ENCODE data around the gene SYS1. TPM values are rescaled to one million over a fixed set of nuclear protein-coding genes. Genes with fewer than 3 reads are reported as not detected.

SYS1 gene
- total RNA-seq, 1 donor from 2014 or later: 10.5 TPM

DNA sequence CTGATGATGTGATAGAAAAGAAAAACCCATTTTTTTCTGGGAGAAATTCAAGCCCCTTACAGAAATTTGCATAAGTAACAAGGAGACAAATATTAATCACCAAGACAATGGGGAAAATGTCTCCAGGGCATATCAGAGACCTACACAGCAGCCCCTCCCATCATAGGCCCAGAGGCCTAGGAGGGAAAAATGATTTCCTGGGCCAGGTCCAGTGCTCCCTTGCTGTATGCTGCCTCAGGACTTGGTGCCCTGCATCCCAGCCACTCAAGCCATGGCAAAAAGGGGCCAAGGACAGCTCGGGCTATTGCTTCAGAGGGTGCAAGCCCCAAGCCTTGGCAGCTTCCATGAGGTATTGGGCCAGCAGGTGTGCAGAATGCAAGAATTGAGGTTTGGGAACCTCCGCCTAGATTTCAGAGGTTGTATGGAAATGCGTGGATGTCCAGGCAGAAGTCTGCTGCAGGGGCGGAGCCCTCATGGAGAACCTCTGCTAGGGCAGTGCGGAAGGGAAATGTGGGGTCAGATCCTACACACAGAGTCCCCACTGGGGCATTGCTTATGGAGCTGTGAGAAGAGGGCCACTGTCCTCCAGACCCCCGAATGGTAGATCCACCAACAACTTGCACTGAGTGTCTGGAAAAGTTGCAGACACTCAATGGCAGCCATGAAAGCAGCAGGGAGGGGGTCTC, 37.5 kb downstream of the SYS1 start:
- Histone ChIP-seq H3K4me1 (no peaks in the 10 kb centered on the region), H3F3A (ENCODE audit: low read depth) (peaks cover 2% of the 10 kb centered on the region), H3K4me3 (no peak overlapping the region), H3K9me3 (ENCODE audit: low read depth) (no peaks in the 10 kb centered on the region), H3K4me2 (no peak overlapping the region), H3K79me2 (ENCODE audit: low read depth) (no peaks in the 10 kb centered on the region), H3K36me3 (no peaks in the 10 kb centered on the region), H2AFZ (replicated peaks) (no peak overlapping the region), H3K9ac (no peak overlapping the region), H4K20me1 (ENCODE audit: low read depth) (no peaks in the 10 kb centered on the region), H3K27ac (no peak overlapping the region), H3K27me3 (peaks cover 27% of the 10 kb centered on the region)
- DNase-seq (ENCODE audit: low spot score): no peak
- H3K27me3 Mint-ChIP-seq (ENCODE audit: insufficient read depth, low read depth): peaks cover 8% of the 10 kb centered on the region
- TF ChIP-seq, protein P1, sequence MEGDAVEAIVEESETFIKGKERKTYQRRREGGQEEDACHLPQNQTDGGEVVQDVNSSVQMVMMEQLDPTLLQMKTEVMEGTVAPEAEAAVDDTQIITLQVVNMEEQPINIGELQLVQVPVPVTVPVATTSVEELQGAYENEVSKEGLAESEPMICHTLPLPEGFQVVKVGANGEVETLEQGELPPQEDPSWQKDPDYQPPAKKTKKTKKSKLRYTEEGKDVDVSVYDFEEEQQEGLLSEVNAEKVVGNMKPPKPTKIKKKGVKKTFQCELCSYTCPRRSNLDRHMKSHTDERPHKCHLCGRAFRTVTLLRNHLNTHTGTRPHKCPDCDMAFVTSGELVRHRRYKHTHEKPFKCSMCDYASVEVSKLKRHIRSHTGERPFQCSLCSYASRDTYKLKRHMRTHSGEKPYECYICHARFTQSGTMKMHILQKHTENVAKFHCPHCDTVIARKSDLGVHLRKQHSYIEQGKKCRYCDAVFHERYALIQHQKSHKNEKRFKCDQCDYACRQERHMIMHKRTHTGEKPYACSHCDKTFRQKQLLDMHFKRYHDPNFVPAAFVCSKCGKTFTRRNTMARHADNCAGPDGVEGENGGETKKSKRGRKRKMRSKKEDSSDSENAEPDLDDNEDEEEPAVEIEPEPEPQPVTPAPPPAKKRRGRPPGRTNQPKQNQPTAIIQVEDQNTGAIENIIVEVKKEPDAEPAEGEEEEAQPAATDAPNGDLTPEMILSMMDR (IDR thresholded peaks at IDR 0.05): no peak
- no peak for TF ChIP-seq EZH2 (IDR thresholded peaks at IDR 0.05)
- no peak for TF ChIP-seq EZH2phosphoT487 (IDR thresholded peaks at IDR 0.05)
- no peak overlapping the region for H3K4me3 Mint-ChIP-seq
- H3K9me3 Mint-ChIP-seq: peaks cover 28% of the 10 kb centered on the region
- H3K36me3 Mint-ChIP-seq: peaks cover 17% of the 10 kb centered on the region
- peaks cover 2% of the 10 kb centered on the region for H3K4me1 Mint-ChIP-seq
- H3K27ac Mint-ChIP-seq: no peak overlapping the region

DNA sequence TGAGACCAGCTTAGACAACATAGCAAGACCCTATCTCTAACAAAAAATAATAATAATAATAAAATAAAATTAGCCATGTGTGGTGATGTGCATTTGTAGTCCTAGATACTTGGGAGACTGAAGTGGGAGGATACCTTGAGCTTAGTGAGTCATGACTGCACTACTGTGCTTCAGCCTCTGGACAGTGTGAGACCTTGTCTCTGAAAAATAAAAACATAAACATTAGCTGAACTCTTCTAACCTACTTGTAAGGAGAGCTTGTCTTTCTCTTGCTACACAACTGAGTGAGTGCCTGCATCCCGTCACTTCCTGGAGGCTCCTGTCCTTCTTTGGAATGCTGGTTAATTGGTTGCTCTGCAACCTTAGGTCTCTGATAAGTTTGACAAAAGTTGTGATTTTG, 40.0 kb downstream of the SYS1 start:
- Histone ChIP-seq H3K27ac (no peak overlapping the region), H3F3A (ENCODE audit: low read depth) (peaks cover 8% of the 10 kb centered on the region), H3K9ac (no peak overlapping the region), H3K36me3 (no peaks in the 10 kb centered on the region), H3K4me1 (no peaks in the 10 kb centered on the region), H3K4me2 (no peak overlapping the region), H3K9me3 (ENCODE audit: low read depth) (no peaks in the 10 kb centered on the region), H3K27me3 (peaks cover 51% of the 10 kb centered on the region), H3K4me3 (no peak overlapping the region), H3K79me2 (ENCODE audit: low read depth) (no peaks in the 10 kb centered on the region), H4K20me1 (ENCODE audit: low read depth) (no peaks in the 10 kb centered on the region), H2AFZ (replicated peaks) (no peak overlapping the region)
- Mint-ChIP-seq H3K27me3 (ENCODE audit: insufficient read depth, low read depth) (peaks cover 10% of the 10 kb centered on the region), H3K27ac (no peak overlapping the region), H3K36me3 (peaks cover 17% of the 10 kb centered on the region), H3K9me3 (peaks cover 28% of the 10 kb centered on the region), H3K4me1 (peaks cover 10% of the 10 kb centered on the region), H3K4me3 (no peak overlapping the region)
- DNase-seq (ENCODE audit: low spot score): no peak
- TF ChIP-seq EZH2 (IDR thresholded peaks at IDR 0.05) (no peak), EZH2phosphoT487 (IDR thresholded peaks at IDR 0.05) (no peak)
- TF ChIP-seq, protein P1 (IDR thresholded peaks at IDR 0.05): no peak

DNA sequence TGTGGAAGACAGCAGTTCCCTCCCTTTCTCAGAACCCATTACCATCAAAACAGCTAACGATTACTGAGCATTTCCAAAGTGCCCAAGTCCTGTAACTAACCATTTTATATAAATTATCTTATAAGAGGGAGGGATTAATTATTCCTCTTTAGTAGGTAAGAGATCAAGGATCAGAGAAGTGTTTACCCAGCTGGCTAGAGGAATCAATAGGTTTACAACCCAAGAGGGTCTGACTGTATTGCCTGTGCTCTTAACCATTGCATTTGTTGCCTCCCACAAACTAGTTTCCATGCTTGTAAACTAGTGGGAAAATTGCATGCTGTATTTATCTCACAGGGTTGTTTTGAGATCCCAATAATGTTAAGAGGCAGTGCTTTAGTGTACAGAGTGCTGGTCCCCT, 41.5 kb downstream of the SYS1 start:
- Mint-ChIP-seq H3K36me3 (peaks cover 17% of the 10 kb centered on the region), H3K4me3 (peak overlapping the region; percentile 75), H3K27me3 (ENCODE audit: insufficient read depth, low read depth) (peaks cover 10% of the 10 kb centered on the region), H3K9me3 (peaks cover 25% of the 10 kb centered on the region), H3K4me1 (peaks cover 11% of the 10 kb centered on the region), H3K27ac (no peak overlapping the region)
- Histone ChIP-seq H3K27ac (no peak overlapping the region), H3K9ac (no peak overlapping the region), H3K4me2 (no peak overlapping the region), H3F3A (ENCODE audit: low read depth) (peaks cover 8% of the 10 kb centered on the region), H3K4me3 (no peak overlapping the region), H3K9me3 (ENCODE audit: low read depth) (no peaks in the 10 kb centered on the region), H2AFZ (replicated peaks) (no peak overlapping the region), H3K27me3 (peaks cover 56% of the 10 kb centered on the region), H4K20me1 (ENCODE audit: low read depth) (no peaks in the 10 kb centered on the region), H3K79me2 (ENCODE audit: low read depth) (no peaks in the 10 kb centered on the region), H3K4me1 (no peaks in the 10 kb centered on the region), H3K36me3 (no peaks in the 10 kb centered on the region)
- DNase-seq (ENCODE audit: low spot score): no peak
- no peak for TF ChIP-seq EZH2phosphoT487 (IDR thresholded peaks at IDR 0.05)
- no peak for TF ChIP-seq EZH2 (IDR thresholded peaks at IDR 0.05)
- TF ChIP-seq, protein P1 (IDR thresholded peaks at IDR 0.05): no peak
